H9 (cell line): ENCODE results near the gene KDM4C. TPM values are rescaled to one million over a fixed set of nuclear protein-coding genes. Genes with fewer than 3 reads are reported as not detected.

Experiments
- DNase-seq: peaks from one replicate; pipeline ENCODE4 v3.0.0-alpha.2; 2017
- H2AFZ ChIP-seq: one replicate; pipeline ENCODE4 v1.6.1; 2013; ENCODE audit warnings: mild to moderate bottlenecking, low read length, control low read depth, moderate library complexity
- H2AK5ac ChIP-seq: 2 replicates; pipeline ENCODE4 v1.6.1; 2013; ENCODE audit warnings: low read length, control low read depth, mixed read lengths; ENCODE audit not compliant: insufficient read length
- H2BK120ac ChIP-seq: one replicate; pipeline ENCODE4 v1.6.1; 2013; ENCODE audit warnings: low read depth, mild to moderate bottlenecking, low read length, control low read depth, inconsistent platforms; ENCODE audit not compliant: poor library complexity, severe bottlenecking
- H2BK12ac ChIP-seq: 2 replicates; pipeline ENCODE4 v1.6.1; 2013; ENCODE audit warnings: low read length, control low read depth, mixed read lengths, low read depth; ENCODE audit not compliant: insufficient read length
- H2BK15ac ChIP-seq: 2 replicates; pipeline ENCODE4 v1.6.1; 2013; ENCODE audit warnings: low read depth, low read length, control low read depth
- H2BK20ac ChIP-seq: one replicate; pipeline ENCODE4 v1.6.1; 2013; ENCODE audit warnings: low read depth, mild to moderate bottlenecking, low read length, control low read depth, inconsistent platforms; ENCODE audit not compliant: poor library complexity, severe bottlenecking
- H2BK5ac ChIP-seq: 2 replicates; pipeline ENCODE4 v1.6.1; 2013; ENCODE audit warnings: low read length, control low read depth, mixed read lengths; ENCODE audit not compliant: insufficient read length
- H3K14ac ChIP-seq: 2 replicates; pipeline ENCODE4 v1.6.1; 2013; ENCODE audit warnings: low read length, control low read depth; ENCODE audit not compliant: insufficient read depth
- H3K18ac ChIP-seq: 2 replicates; pipeline ENCODE4 v1.6.1; 2013; ENCODE audit warnings: low read depth, mild to moderate bottlenecking, mixed read lengths, low read length, control low read depth; ENCODE audit not compliant: insufficient read length
- H3K23ac ChIP-seq: 2 replicates; pipeline ENCODE4 v1.6.1; 2013; ENCODE audit warnings: low read length, control low read depth, mixed read lengths, low read depth; ENCODE audit not compliant: insufficient read length
- H3K23me2 ChIP-seq: 2 replicates; pipeline ENCODE4 v1.6.1; 2013; ENCODE audit warnings: low read depth, mild to moderate bottlenecking, mixed read lengths, low read length, control low read depth; ENCODE audit not compliant: insufficient read length, poor library complexity, severe bottlenecking
- H3K27ac ChIP-seq: 2 replicates; pipeline ENCODE4 v1.5.1; 2013; ENCODE audit warnings: low read length, control low read depth, mixed read lengths, low read depth; ENCODE audit not compliant: insufficient read length
- H3K27me3 ChIP-seq: 2 replicates; pipeline ENCODE4 v1.6.1; 2013; ENCODE audit warnings: low read length, control low read depth, inconsistent platforms; ENCODE audit not compliant: insufficient read depth
- H3K4ac ChIP-seq: 2 replicates; pipeline ENCODE4 v1.6.1; 2013; ENCODE audit warnings: low read depth, mild to moderate bottlenecking, control low read depth, inconsistent platforms, low read length, moderate library complexity
- H3K4me1 ChIP-seq: 2 replicates; pipeline ENCODE4 v1.6.1; 2013; ENCODE audit warnings: low read length, control low read depth, inconsistent platforms; ENCODE audit not compliant: insufficient read depth
- H3K4me2 ChIP-seq: 2 replicates; pipeline ENCODE4 v1.6.1; 2013; ENCODE audit warnings: low read length, control low read depth, mixed read lengths; ENCODE audit not compliant: insufficient read length, insufficient read depth
- H3K56ac ChIP-seq: 2 replicates; pipeline ENCODE4 v1.6.1; 2013; ENCODE audit warnings: low read depth, mild to moderate bottlenecking, mixed read lengths, low read length, control low read depth; ENCODE audit not compliant: insufficient read length
- H3K79me1 ChIP-seq: 2 replicates; pipeline ENCODE4 v1.6.1; 2013; ENCODE audit warnings: low read depth, mild to moderate bottlenecking, moderate library complexity, low read length, control low read depth, inconsistent platforms; ENCODE audit not compliant: insufficient read depth, poor library complexity, severe bottlenecking
- H3K79me2 ChIP-seq: 2 replicates; pipeline ENCODE4 v1.6.1; 2013; ENCODE audit warnings: low read length, control low read depth, inconsistent platforms; ENCODE audit not compliant: insufficient read depth
- H3K9ac ChIP-seq: 2 replicates; pipeline ENCODE4 v1.6.1; 2013; ENCODE audit warnings: low read length, control low read depth, mixed read lengths; ENCODE audit not compliant: insufficient read length; ENCODE audit errors: extremely low read depth
- H3K9me3 ChIP-seq: one replicate; pipeline ENCODE4 v1.6.1; 2013; ENCODE audit warnings: low read depth, low read length, inconsistent platforms; ENCODE audit not compliant: control insufficient read depth
- H3T11ph ChIP-seq: one replicate; pipeline ENCODE4 v1.6.1; 2013; ENCODE audit warnings: mild to moderate bottlenecking, low read length, control low read depth, inconsistent platforms
- H4K20me1 ChIP-seq: one replicate; pipeline ENCODE4 v1.6.1; 2013; ENCODE audit not compliant: control insufficient read depth, insufficient read length, insufficient read depth
- H4K5ac ChIP-seq: 2 replicates; pipeline ENCODE4 v1.6.1; 2013; ENCODE audit warnings: low read depth, mild to moderate bottlenecking, mixed read lengths, low read length, control low read depth; ENCODE audit not compliant: insufficient read length
- H4K8ac ChIP-seq: replicated peaks from 2 replicates; pipeline ENCODE4 v1.6.1; 2013; ENCODE audit warnings: low read length, control low read depth, mixed read lengths, low read depth; ENCODE audit not compliant: insufficient read length
- H4K91ac ChIP-seq: 2 replicates; pipeline ENCODE4 v1.6.1; 2013; ENCODE audit warnings: low read depth, mild to moderate bottlenecking, moderate library complexity, mixed read lengths, low read length, control low read depth; ENCODE audit not compliant: insufficient read length
- H3K27ac Mint-ChIP-seq, 3 experiments: 2 replicates in 2 of 3; 3 replicates in 1 of 3; pipeline ENCODE4 v1.8.0; 2020 to 2021; ENCODE audit warnings: mixed read lengths in 3 of 3, mild to moderate bottlenecking in 1 of 3, moderate library complexity in 1 of 3
- H3K27me3 Mint-ChIP-seq: 2 replicates; pipeline ENCODE4 v1.8.0; 2021; ENCODE audit warnings: low read depth, mild to moderate bottlenecking, moderate library complexity, mixed read lengths
- H3K36me3 Mint-ChIP-seq, 3 experiments: 2 replicates in 2 of 3; 3 replicates in 1 of 3; pipeline ENCODE4 v1.8.0; 2020 to 2021; ENCODE audit warnings: low read depth in 3 of 3, mixed read lengths in 3 of 3; ENCODE audit not compliant: insufficient read depth in 1 of 3
- H3K4me1 Mint-ChIP-seq, 2 experiments: 2 replicates each; pipeline ENCODE4 v1.8.0; 2020; ENCODE audit warnings: mixed read lengths in 2 of 2
- H3K4me3 Mint-ChIP-seq, 2 experiments: 2 replicates in 1 of 2; 3 replicates in 1 of 2; pipeline ENCODE4 v1.8.0; 2020 to 2021; ENCODE audit warnings: mild to moderate bottlenecking in 2 of 2, mixed read lengths in 2 of 2, moderate library complexity in 1 of 2
- H3K9me3 Mint-ChIP-seq, 2 experiments: 2 replicates in 1 of 2; 3 replicates in 1 of 2; pipeline ENCODE4 v1.8.0; 2020; ENCODE audit warnings: mild to moderate bottlenecking in 2 of 2, mixed read lengths in 2 of 2, moderate library complexity in 1 of 2
- WGBS: extraction: QIAGEN DNeasy Blood & Tissue Kit; methylation state at CpG from one replicate; pipeline ENCODE4 v1.1.7; 2013; ENCODE audit warnings: missing lambda C conversion rate, low lambda C conversion rate, mixed read lengths; ENCODE audit not compliant: insufficient read length; ENCODE audit errors: extremely low coverage; 5-methylcytosine and 5-hydroxymethylcytosine counted together
- total RNA-seq: library from RNA; stranded (reverse); gene quantifications from 2 replicates; pipeline ENCODE4 v1.2.1, GENCODE V29; 2021
- TF ChIP-seq, protein P1 (sequence below): fragments of 200-600 bp; sonication (generic); conservative IDR thresholded peaks from 3 replicates; pipeline ENCODE4 v1.8.0; 2021; ENCODE audit warnings: antibody characterized with exemption, mild to moderate bottlenecking

Gene KDM4C
- total RNA-seq, 1 experiment from 2014 or later: 24.0 TPM

DNA sequence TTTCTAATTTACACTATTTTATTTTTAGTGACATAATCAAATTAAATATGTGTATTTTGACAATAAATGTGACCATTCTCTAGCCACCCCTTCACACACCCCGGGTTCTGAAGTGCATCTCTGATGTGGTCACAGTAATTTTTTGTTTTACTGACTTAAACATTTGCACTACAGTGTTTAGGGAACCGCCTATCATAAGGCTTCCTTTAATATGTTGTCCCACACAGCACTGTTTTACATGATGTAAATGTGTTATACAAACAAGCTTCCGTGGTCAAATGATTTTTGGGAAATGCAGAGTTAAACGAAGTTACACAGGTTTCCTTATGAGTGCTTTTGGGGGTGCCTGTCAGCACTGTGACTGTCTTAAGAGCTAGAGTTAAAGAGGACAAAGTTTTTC lies 86.5 kb downstream of the KDM4C start:
- Histone ChIP-seq H3K27ac (no peak overlapping the region), H3K14ac (no peak overlapping the region), H3T11ph (no peak overlapping the region), H2BK15ac (no peak overlapping the region), H4K20me1 (no peaks in the 10 kb centered on the region), H2BK20ac (no peak overlapping the region), H3K4ac (no peak overlapping the region), H3K79me2 (no peaks in the 10 kb centered on the region), H3K79me1 (no peaks in the 10 kb centered on the region), H2AFZ (no peak overlapping the region), H4K91ac (no peak overlapping the region), H3K56ac (no peak overlapping the region), H3K9ac (no peak overlapping the region), H3K23ac (no peak overlapping the region), H3K23me2 (no peaks in the 10 kb centered on the region), H3K27me3 (no peaks in the 10 kb centered on the region), H2BK12ac (no peak overlapping the region), H2BK120ac (no peak overlapping the region), H3K4me1 (no peaks in the 10 kb centered on the region), H2AK5ac (no peak overlapping the region), H3K4me2 (no peak overlapping the region), H4K5ac (no peak overlapping the region), H4K8ac (no peak overlapping the region), H3K18ac (no peak overlapping the region), H3K9me3 (no peaks in the 10 kb centered on the region), H2BK5ac (no peak overlapping the region)
- peaks cover 0 to under 1% (median 0%) of the 10 kb centered on the region in 3 experiments; a peak in 1 of 7 replicates for H3K36me3 Mint-ChIP-seq
- no CpG with 5 or more reads among the region's 4 CpGs for WGBS
- TF ChIP-seq, protein P1, sequence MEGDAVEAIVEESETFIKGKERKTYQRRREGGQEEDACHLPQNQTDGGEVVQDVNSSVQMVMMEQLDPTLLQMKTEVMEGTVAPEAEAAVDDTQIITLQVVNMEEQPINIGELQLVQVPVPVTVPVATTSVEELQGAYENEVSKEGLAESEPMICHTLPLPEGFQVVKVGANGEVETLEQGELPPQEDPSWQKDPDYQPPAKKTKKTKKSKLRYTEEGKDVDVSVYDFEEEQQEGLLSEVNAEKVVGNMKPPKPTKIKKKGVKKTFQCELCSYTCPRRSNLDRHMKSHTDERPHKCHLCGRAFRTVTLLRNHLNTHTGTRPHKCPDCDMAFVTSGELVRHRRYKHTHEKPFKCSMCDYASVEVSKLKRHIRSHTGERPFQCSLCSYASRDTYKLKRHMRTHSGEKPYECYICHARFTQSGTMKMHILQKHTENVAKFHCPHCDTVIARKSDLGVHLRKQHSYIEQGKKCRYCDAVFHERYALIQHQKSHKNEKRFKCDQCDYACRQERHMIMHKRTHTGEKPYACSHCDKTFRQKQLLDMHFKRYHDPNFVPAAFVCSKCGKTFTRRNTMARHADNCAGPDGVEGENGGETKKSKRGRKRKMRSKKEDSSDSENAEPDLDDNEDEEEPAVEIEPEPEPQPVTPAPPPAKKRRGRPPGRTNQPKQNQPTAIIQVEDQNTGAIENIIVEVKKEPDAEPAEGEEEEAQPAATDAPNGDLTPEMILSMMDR: no peak
- DNase-seq: no peak
- no peaks in the 10 kb centered on the region for H3K27me3 Mint-ChIP-seq
- peaks cover 6 to 9% of the 10 kb centered on the region in 2 experiments for H3K4me1 Mint-ChIP-seq
- no peak overlapping the region for H3K4me3 Mint-ChIP-seq
- no peaks in the 10 kb centered on the region for H3K9me3 Mint-ChIP-seq
- peak overlapping the region in 1 of 3 experiments; percentile 86; a peak in 2 of 7 replicates for H3K27ac Mint-ChIP-seq
